ENCODE data around the gene PEX7. TPM values are rescaled to one million over a fixed set of nuclear protein-coding genes. Genes with fewer than 3 reads are reported as not detected.
"Not testable (repeated sequence)": the region's sequence is repeated elsewhere in the genome, so short reads cannot be mapped to it uniquely, and the experiment has no call there.

Gene PEX7
- total RNA-seq, 1 donor from 2014 or later = 5.2 TPM

GRCh38 chr6:136930528-136930927 lies 108.1 kb downstream of the PEX7 start:
- no peak overlapping the region for H3K27ac Mint-ChIP-seq (ENCODE audit: unreplicated experiment)
- H3K4me3 Mint-ChIP-seq (ENCODE audit: unreplicated experiment) = no peak overlapping the region
- H3K27me3 Mint-ChIP-seq (ENCODE audit: unreplicated experiment) = peaks cover 29% of the 10 kb centered on the region
- TF ChIP-seq CTCF (IDR thresholded peaks at IDR 0.05) = no peak
- H3K9me3 Mint-ChIP-seq (ENCODE audit: unreplicated experiment) = no peaks in the 10 kb centered on the region
- DNase-seq (ENCODE audit: extremely low spot score, unreplicated experiment) = no peak
- H3K36me3 Mint-ChIP-seq (ENCODE audit: unreplicated experiment) = no peaks in the 10 kb centered on the region
- no peaks in the 10 kb centered on the region for H3K4me1 Mint-ChIP-seq (ENCODE audit: unreplicated experiment)

GRCh38 chr6:136932599-136932998 lies 110.2 kb downstream of the PEX7 start:
- no peak for DNase-seq (ENCODE audit: extremely low spot score, unreplicated experiment)
- Mint-ChIP-seq H3K27me3 (ENCODE audit: unreplicated experiment) (peaks cover 41% of the 10 kb centered on the region), H3K9me3 (ENCODE audit: unreplicated experiment) (no peaks in the 10 kb centered on the region), H3K4me1 (ENCODE audit: unreplicated experiment) (no peaks in the 10 kb centered on the region), H3K27ac (ENCODE audit: unreplicated experiment) (no peak overlapping the region), H3K36me3 (ENCODE audit: unreplicated experiment) (no peaks in the 10 kb centered on the region), H3K4me3 (ENCODE audit: unreplicated experiment) (no peak overlapping the region)
- no peak for TF ChIP-seq CTCF (IDR thresholded peaks at IDR 0.05)

- no peak for DNase-seq (ENCODE audit: extremely low spot score, unreplicated experiment)
- Mint-ChIP-seq H3K9me3 (ENCODE audit: unreplicated experiment) (peaks cover 3% of the 10 kb centered on the region), H3K36me3 (ENCODE audit: unreplicated experiment) (no peaks in the 10 kb centered on the region), H3K27me3 (ENCODE audit: unreplicated experiment) (peaks cover 23% of the 10 kb centered on the region), H3K4me1 (ENCODE audit: unreplicated experiment) (no peaks in the 10 kb centered on the region), H3K27ac (ENCODE audit: unreplicated experiment) (no peak overlapping the region), H3K4me3 (ENCODE audit: unreplicated experiment) (no peak overlapping the region)
- no peak for TF ChIP-seq CTCF (IDR thresholded peaks at IDR 0.05)
Measured at GRCh38 chr6:136945072-136945471, 122.7 kb downstream of the PEX7 start.

GRCh38 chr6:136945711-136946121 lies 123.3 kb downstream of the PEX7 start:
- no peak for TF ChIP-seq CTCF (IDR thresholded peaks at IDR 0.05)
- Mint-ChIP-seq H3K27me3 (ENCODE audit: unreplicated experiment) (peaks cover 23% of the 10 kb centered on the region), H3K36me3 (ENCODE audit: unreplicated experiment) (no peaks in the 10 kb centered on the region), H3K27ac (ENCODE audit: unreplicated experiment) (no peak overlapping the region), H3K4me3 (ENCODE audit: unreplicated experiment) (no peak overlapping the region), H3K4me1 (ENCODE audit: unreplicated experiment) (no peaks in the 10 kb centered on the region), H3K9me3 (ENCODE audit: unreplicated experiment) (peaks cover 3% of the 10 kb centered on the region)
- DNase-seq (ENCODE audit: extremely low spot score, unreplicated experiment) = no peak

GRCh38 chr6:136947037-136947436 lies 124.6 kb downstream of the PEX7 start:
- Mint-ChIP-seq H3K36me3 (ENCODE audit: unreplicated experiment) (no peaks in the 10 kb centered on the region), H3K9me3 (ENCODE audit: unreplicated experiment) (peaks cover 3% of the 10 kb centered on the region), H3K27me3 (ENCODE audit: unreplicated experiment) (peaks cover 20% of the 10 kb centered on the region), H3K4me1 (ENCODE audit: unreplicated experiment) (no peaks in the 10 kb centered on the region), H3K27ac (ENCODE audit: unreplicated experiment) (no peak overlapping the region), H3K4me3 (ENCODE audit: unreplicated experiment) (no peak overlapping the region)
- DNase-seq (ENCODE audit: extremely low spot score, unreplicated experiment) = no peak
- no peak for TF ChIP-seq CTCF (IDR thresholded peaks at IDR 0.05)

GRCh38 chr6:136949957-136950356 lies 127.6 kb downstream of the PEX7 start:
- peaks cover 21% of the 10 kb centered on the region for H3K27me3 Mint-ChIP-seq (ENCODE audit: unreplicated experiment)
- not testable (repeated sequence) for H3K27ac Mint-ChIP-seq (ENCODE audit: unreplicated experiment); H3K4me3 Mint-ChIP-seq (ENCODE audit: unreplicated experiment); H3K36me3 Mint-ChIP-seq (ENCODE audit: unreplicated experiment); H3K9me3 Mint-ChIP-seq (ENCODE audit: unreplicated experiment); DNase-seq (ENCODE audit: extremely low spot score, unreplicated experiment); H3K4me1 Mint-ChIP-seq (ENCODE audit: unreplicated experiment)

Measured in osteocyte (in vitro differentiated cells).